ENCODE measurements around the gene EIF1AX. TPM values are rescaled to one million over a fixed set of nuclear protein-coding genes. Genes with fewer than 3 reads are reported as not detected.
A peak's percentile ranks its signal among the peaks of the same experiment; 100 is the strongest.

Gene EIF1AX
- total RNA-seq, 2 donors from 2014 or later: 93.4 to 112 TPM

DNA sequence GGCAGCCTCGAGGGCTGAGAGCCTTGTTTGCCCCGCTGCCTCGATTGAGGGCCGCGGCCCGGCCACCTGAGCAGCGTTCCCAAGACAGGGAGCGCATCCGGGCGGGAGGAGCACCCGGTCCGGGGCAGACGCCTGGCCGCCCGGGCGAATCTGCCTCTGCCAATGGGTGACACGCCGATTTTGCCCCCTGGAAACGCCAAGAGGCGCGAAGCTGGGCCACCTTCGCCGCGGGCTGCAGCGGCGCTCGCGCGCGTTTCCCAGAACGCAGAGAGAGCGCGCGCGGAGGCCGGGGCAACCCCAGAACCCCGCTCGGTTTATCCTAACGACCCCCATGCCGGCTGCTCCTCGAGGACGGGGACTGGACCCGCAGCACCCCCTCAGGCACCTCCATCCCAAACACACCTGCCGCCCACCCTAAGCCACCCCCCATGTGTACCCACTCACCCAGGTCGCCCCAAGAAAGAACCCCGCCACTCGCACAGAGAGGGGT, 25.5 kb downstream of the EIF1AX start:
- no peak overlapping the region for H3K4me3 Mint-ChIP-seq
- ATAC-seq: peak in 1 of 2 donors; percentile 9
- peaks cover 12 to 20% of the 10 kb centered on the region in 2 donors for H3K27me3 Mint-ChIP-seq
- no peak overlapping the region for H3K27ac Mint-ChIP-seq
- no peak for DNase-seq (ENCODE audit: low spot score)
- H3K36me3 Mint-ChIP-seq: no peaks in the 10 kb centered on the region
- no peaks in the 10 kb centered on the region for H3K9me3 Mint-ChIP-seq
- peaks cover 0 to 7% of the 10 kb centered on the region in 2 donors for H3K4me1 Mint-ChIP-seq (ENCODE audit: low read depth in 2 of 2)

DNA sequence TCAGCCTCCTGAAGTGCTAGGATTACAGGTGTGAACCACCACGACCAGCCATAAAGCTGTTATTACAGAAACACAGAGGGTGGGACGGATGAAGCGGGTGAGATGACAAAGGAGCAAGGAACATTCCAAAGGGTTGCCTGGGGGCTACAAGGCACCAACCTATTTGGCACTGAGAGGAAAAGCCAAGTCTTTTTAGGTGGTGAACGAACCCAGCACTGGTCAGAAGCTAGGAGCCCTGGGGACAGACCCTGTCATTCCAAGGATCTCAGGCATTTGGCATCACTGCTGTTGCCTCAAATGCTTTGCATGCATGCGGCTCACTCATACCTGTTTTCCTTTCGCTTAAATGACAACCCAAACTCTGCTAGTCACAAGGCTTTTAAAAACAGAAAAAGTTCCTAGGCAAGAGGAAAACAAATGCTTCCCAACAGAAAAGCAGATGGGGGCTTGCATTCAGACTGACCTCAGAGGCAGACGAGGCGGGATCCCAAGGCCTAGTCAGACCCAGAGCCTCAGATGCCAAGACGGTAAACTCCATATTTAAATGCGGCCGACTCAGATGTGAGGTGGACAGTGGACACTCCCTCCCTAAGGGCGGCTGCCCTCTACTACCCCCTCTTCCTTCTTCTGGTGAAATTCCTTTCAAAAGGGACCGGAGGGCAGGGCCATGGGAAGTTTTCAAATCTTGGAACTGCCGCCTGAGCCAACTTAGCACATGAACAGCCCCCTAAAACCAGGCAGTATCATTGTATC, 29.4 kb downstream of the EIF1AX start:
- H3K9me3 Mint-ChIP-seq: no peaks in the 10 kb centered on the region
- H3K27ac Mint-ChIP-seq: no peak overlapping the region
- no peak overlapping the region for H3K4me3 Mint-ChIP-seq
- ATAC-seq (no peak), DNase-seq (ENCODE audit: low spot score) (no peak)
- H3K4me1 Mint-ChIP-seq (ENCODE audit: low read depth in 2 of 2): peaks cover 0 to 7% of the 10 kb centered on the region in 2 donors
- no peaks in the 10 kb centered on the region for H3K36me3 Mint-ChIP-seq
- peaks cover 12 to 19% of the 10 kb centered on the region in 2 donors for H3K27me3 Mint-ChIP-seq

DNA sequence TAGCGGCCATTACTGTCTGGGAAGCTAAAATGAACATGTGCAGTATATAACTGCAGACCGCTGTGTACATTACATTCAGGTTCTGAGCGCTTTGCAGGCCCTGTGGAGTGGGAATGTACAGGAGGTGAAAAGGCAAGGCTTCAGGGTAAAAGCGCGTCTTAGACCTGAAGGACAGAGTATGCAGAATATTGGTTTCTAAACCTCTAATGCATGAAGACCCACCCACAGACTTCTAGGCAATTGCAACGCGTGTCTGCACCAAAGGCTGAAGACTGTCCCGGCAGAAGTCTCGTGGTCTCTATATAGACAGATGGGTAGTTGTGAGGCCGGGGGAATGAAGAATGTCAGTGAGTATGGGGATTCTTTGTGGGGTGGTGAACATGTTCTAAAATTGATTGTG, 30.4 kb downstream of the EIF1AX start:
- Mint-ChIP-seq H3K4me3 (no peak overlapping the region), H3K27ac (no peak overlapping the region), H3K9me3 (no peaks in the 10 kb centered on the region), H3K36me3 (no peaks in the 10 kb centered on the region), H3K4me1 (ENCODE audit: low read depth in 2 of 2) (peaks cover 0 to 7% of the 10 kb centered on the region in 2 donors), H3K27me3 (peaks cover 12 to 18% of the 10 kb centered on the region in 2 donors)
- DNase-seq (ENCODE audit: low spot score) (no peak), ATAC-seq (no peak)

DNA sequence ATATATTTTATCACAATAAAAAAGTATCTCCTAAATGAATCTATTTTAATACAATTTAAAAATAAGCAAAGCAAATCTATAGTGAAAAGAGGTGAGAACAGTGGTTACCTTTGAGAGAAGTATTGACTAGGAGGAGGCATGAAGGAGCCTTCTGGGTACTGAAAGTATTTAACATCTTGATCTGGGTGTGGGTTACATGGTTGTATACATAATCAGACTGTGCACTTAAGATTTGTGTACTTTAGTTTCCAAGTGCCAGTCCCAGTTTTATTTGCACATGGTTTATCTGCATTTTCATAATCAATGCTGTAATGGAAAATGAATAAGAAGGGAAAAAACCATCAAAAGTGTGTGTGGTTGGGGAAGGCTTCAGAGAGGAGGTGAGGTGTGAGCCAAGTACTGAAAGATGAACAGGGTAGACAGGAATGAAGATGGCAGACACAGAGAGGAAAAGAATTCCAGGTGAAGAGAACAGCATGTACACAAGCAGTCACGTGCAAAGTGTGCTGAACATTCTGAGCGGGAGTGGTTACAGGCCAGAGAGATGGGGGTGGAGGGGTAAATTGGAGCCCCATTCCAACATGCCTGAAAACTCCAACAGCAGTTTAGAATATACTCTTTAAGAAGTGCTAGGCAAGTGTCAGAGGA, 39.6 kb downstream of the EIF1AX start:
- Mint-ChIP-seq H3K4me3 (no peak overlapping the region), H3K36me3 (no peaks in the 10 kb centered on the region), H3K27ac (no peak overlapping the region), H3K9me3 (no peaks in the 10 kb centered on the region), H3K27me3 (peaks cover 0 to 2% of the 10 kb centered on the region in 2 donors), H3K4me1 (ENCODE audit: low read depth in 2 of 2) (no peaks in the 10 kb centered on the region)
- no peak for ATAC-seq
- no peak for DNase-seq (ENCODE audit: low spot score)

DNA sequence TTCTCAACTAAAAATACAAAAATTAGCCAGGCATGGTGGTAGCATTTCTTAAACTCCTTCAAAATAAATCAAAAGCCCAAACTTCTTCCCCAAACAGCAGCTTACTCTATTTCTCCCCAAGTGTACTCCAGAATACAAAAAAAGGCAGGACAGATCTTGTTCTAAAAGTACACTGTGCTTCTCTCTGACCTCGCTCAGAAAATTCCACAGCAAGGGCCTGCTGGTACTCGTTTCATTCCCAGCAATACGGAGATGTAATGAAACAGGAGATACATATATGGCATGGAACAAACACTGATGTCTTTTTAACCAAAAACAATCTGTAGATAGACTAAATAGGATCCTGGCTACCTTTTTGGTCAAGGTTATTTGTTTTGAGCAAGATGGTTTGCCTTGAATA, 50.1 kb downstream of the EIF1AX start:
- ATAC-seq (no peak), DNase-seq (ENCODE audit: low spot score) (no peak)
- Mint-ChIP-seq H3K9me3 (no peaks in the 10 kb centered on the region), H3K4me1 (ENCODE audit: low read depth in 2 of 2) (no peaks in the 10 kb centered on the region), H3K4me3 (no peak overlapping the region), H3K27me3 (peaks cover 8 to 13% of the 10 kb centered on the region in 2 donors), H3K36me3 (no peaks in the 10 kb centered on the region), H3K27ac (no peak overlapping the region)

DNA sequence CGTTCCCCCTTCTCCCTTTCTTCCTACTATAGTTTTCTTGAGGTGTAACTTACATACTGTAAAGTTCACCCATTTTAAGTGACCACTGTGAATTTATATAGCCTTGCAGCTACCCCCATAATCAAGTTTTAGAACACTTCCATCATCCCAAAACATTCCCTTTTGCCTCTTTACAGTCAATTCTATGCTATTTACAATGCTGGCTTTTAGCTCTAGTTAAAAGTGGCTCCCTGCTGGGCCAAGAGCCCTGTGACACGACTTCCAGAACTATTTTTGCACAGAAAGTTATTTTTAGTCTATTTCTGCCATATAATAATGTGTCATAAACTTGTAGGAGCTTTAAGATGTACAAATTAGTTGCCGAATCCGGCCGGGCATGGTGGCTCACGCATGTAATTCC, 51.8 kb downstream of the EIF1AX start:
- DNase-seq (ENCODE audit: low spot score): no peak
- peaks cover 8 to 11% of the 10 kb centered on the region in 2 donors for H3K27me3 Mint-ChIP-seq
- no peak for ATAC-seq
- H3K4me3 Mint-ChIP-seq: no peak overlapping the region
- no peaks in the 10 kb centered on the region for H3K4me1 Mint-ChIP-seq (ENCODE audit: low read depth in 2 of 2)
- H3K9me3 Mint-ChIP-seq: no peaks in the 10 kb centered on the region
- no peaks in the 10 kb centered on the region for H3K36me3 Mint-ChIP-seq
- no peak overlapping the region for H3K27ac Mint-ChIP-seq

DNA sequence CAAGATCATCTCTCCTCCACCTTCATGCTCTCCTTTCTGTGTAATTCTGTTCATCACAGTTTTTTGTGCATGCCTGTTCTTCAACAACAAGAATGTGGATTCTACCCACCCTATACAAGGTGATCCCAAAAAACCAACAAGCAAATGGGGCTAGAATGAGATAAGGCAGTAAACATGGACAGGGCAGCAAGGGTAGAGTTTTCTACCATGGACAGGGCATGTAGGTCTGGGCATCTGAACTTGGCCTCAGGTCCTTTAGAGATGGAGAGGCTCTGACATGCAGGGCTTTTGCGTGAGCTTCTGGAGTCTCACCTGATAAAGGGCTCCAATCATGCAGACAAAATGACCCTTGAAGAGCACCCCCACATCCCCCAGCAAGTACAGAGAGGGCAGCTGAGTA, 61.4 kb downstream of the EIF1AX start:
- H3K9me3 Mint-ChIP-seq: no peaks in the 10 kb centered on the region
- ATAC-seq: no peak

More for the DNA sequence above, 61.4 kb downstream of the EIF1AX start:
- no peak overlapping the region for H3K4me3 Mint-ChIP-seq
- DNase-seq (ENCODE audit: low spot score): no peak
- H3K27me3 Mint-ChIP-seq: no peaks in the 10 kb centered on the region
- no peaks in the 10 kb centered on the region for H3K36me3 Mint-ChIP-seq
- no peak overlapping the region for H3K27ac Mint-ChIP-seq
- H3K4me1 Mint-ChIP-seq (ENCODE audit: low read depth in 2 of 2): no peaks in the 10 kb centered on the region

Other genes with a start within 250 kb of the EIF1AX start
- 1 to 10 TPM; 7.6 to 9.4 TPM for gene BCLAF3, start 150.8 kb downstream of the EIF1AX start, total RNA-seq
- gene MAP7D2, start 24.9 kb downstream of the EIF1AX start, total RNA-seq: under 1 TPM; 0.17 TPM
- 10 to 100 TPM; 64.5 to 82.4 TPM for gene RPS6KA3, start 125.1 kb upstream of the EIF1AX start, total RNA-seq